ENCODE results near the gene RNF39. TPM values are rescaled to one million over a fixed set of nuclear protein-coding genes. Genes with fewer than 3 reads are reported as not detected.

The RNF39 gene
- total RNA-seq, 1 donor from 2014 or later: 18.2 TPM

GRCh38 chr6:30071858-30072257 is 3.7 kb downstream of the RNF39 start:
- H3K36me3 ChIP-seq: peaks cover 0 to 9% of the 10 kb centered on the region in 2 donors
- intact Hi-C loops (cut with DNase I): no loop called here
- DNase-seq (ENCODE audit: extremely low spot score in 2 of 2): no peak
- H3K9me3 ChIP-seq: no peaks in the 10 kb centered on the region
- peaks cover 56% of the 10 kb centered on the region for H3K4me1 ChIP-seq
- no peak overlapping the region for H3K27ac ChIP-seq
- no peak for TF ChIP-seq POLR2A (IDR thresholded peaks at IDR 0.05)
- no peak for TF ChIP-seq CTCF (IDR thresholded peaks at IDR 0.05)
- no peak for TF ChIP-seq POLR2AphosphoS5 (IDR thresholded peaks at IDR 0.05; ENCODE audit: insufficient read depth in 1 of 2, low read depth in 1 of 2)
- no peaks in the 10 kb centered on the region for H3K27me3 ChIP-seq
- no peak overlapping the region for H3K4me3 ChIP-seq

- Histone ChIP-seq H3K4me1 (peaks cover 55% of the 10 kb centered on the region), H3K36me3 (peaks cover 0 to 9% of the 10 kb centered on the region in 2 donors), H3K4me3 (peak overlapping the region in 1 of 2 donors; percentile 6), H3K27ac (no peak overlapping the region), H3K9me3 (no peaks in the 10 kb centered on the region), H3K27me3 (no peaks in the 10 kb centered on the region)
- no peak for DNase-seq (ENCODE audit: extremely low spot score in 2 of 2)
- intact Hi-C loops (cut with DNase I): no loop called here
- TF ChIP-seq POLR2A (IDR thresholded peaks at IDR 0.05) (no peak), POLR2AphosphoS5 (IDR thresholded peaks at IDR 0.05; ENCODE audit: insufficient read depth in 1 of 2, low read depth in 1 of 2) (peak in 1 of 2 donors; percentile 29)
These were observed 4.3 kb downstream of the RNF39 start for GRCh38 chr6:30071081-30071818.

- intact Hi-C loops (cut with DNase I): no loop called here
- Histone ChIP-seq H3K4me1 (peaks cover 36% of the 10 kb centered on the region), H3K27me3 (no peaks in the 10 kb centered on the region), H3K36me3 (peaks cover 0 to 9% of the 10 kb centered on the region in 2 donors), H3K27ac (peak overlapping the region; percentile 85), H3K9me3 (no peaks in the 10 kb centered on the region), H3K4me3 (peak overlapping the region; percentile 59 to 78)
- TF ChIP-seq CTCF (IDR thresholded peaks at IDR 0.05): no peak
- TF ChIP-seq POLR2AphosphoS5 (IDR thresholded peaks at IDR 0.05; ENCODE audit: insufficient read depth in 1 of 2, low read depth in 1 of 2): no peak
- TF ChIP-seq POLR2A (IDR thresholded peaks at IDR 0.05): no peak
- DNase-seq (ENCODE audit: extremely low spot score in 2 of 2): peak in 1 of 2 donors; percentile 94
These were observed 8.0 kb downstream of the RNF39 start for GRCh38 chr6:30067460-30068139.

- intact Hi-C loops (cut with DNase I): no loop called here
These were observed 8.8 kb downstream of the RNF39 start, which contains the start of gene PPP1R11 for GRCh38 chr6:30066577-30067459. Gene PPP1R11 (plus strand): TSS chr6:30067198. CDS start chr6:30067411, 213 bp downstream.

More at GRCh38 chr6:30066577-30067459, 8.8 kb downstream of the RNF39 start, which contains the start of gene PPP1R11:
- TF ChIP-seq CTCF (IDR thresholded peaks at IDR 0.05) (no peak), POLR2AphosphoS5 (IDR thresholded peaks at IDR 0.05; ENCODE audit: insufficient read depth in 1 of 2, low read depth in 1 of 2) (peak; percentile 98 to 100), POLR2A (IDR thresholded peaks at IDR 0.05) (peak in 1 of 2 donors; percentile 65)
- no peaks in the 10 kb centered on the region for H3K9me3 ChIP-seq
- peaks cover 0 to 9% of the 10 kb centered on the region in 2 donors for H3K36me3 ChIP-seq
- H3K4me3 ChIP-seq: peak within 1 kb of the TSS; percentile 59 to 78
- H3K27me3 ChIP-seq: no peaks in the 10 kb centered on the region
- peaks cover 44% of the 10 kb centered on the region for H3K4me1 ChIP-seq
- peak within 1 kb of the TSS; percentile 85 for H3K27ac ChIP-seq
- DNase-seq (ENCODE audit: extremely low spot score in 2 of 2): peak; percentile 100

Data from vagina (tissue), 2 donors.